ENCODE results near the gene STK32C. TPM values are rescaled to one million over a fixed set of nuclear protein-coding genes. Genes with fewer than 3 reads are reported as not detected.

STK32C gene
- polyA plus RNA-seq, 4 donors: 3.4 to 12.0 (median 7.0) TPM

- no peaks in the 10 kb centered on the region for H3K36me3 ChIP-seq (ENCODE audit: control insufficient read depth in 3 of 3, insufficient read depth in 2 of 3, low read depth in 1 of 3, low read length in 3 of 3)
- H3K27me3 ChIP-seq (ENCODE audit: control insufficient read depth in 3 of 3, insufficient read depth in 3 of 3, low read length in 3 of 3): no peaks in the 10 kb centered on the region
- FAIRE-seq (no peak), DNase-seq (no peak)
- H3K9me3 ChIP-seq (ENCODE audit: control insufficient read depth in 2 of 2, insufficient read depth in 1 of 2, low read depth in 1 of 2, low read length in 1 of 2): no peaks in the 10 kb centered on the region
- H3K27ac ChIP-seq (ENCODE audit: low read depth in 1 of 3, low read length in 2 of 3): no peak overlapping the region
- no peaks in the 10 kb centered on the region for H3K4me1 ChIP-seq (ENCODE audit: control insufficient read depth in 3 of 3, insufficient read depth in 2 of 3, low read depth in 1 of 3, low read length in 2 of 3)
- no peak overlapping the region for H3K4me3 ChIP-seq (ENCODE audit: low read depth in 1 of 3, low read length in 3 of 3)
- WGBS, 3 donors: 85 to 92% (median 90%) methylated on average over 26 to 27 of the region's 27 CpGs
These were observed 47.9 kb downstream of the STK32C start for GRCh38 chr10:132259702-132260482.

GRCh38 chr10:132258423-132258822 lies 49.3 kb downstream of the STK32C start:
- H3K27me3 ChIP-seq (ENCODE audit: control insufficient read depth in 3 of 3, insufficient read depth in 3 of 3, low read length in 3 of 3): no peaks in the 10 kb centered on the region
- H3K27ac ChIP-seq (ENCODE audit: low read depth in 1 of 3, low read length in 2 of 3): no peak overlapping the region
- WGBS, 3 donors: 84 to 91% (median 87%) methylated on average over 23 of the region's 23 CpGs
- H3K9me3 ChIP-seq (ENCODE audit: control insufficient read depth in 2 of 2, insufficient read depth in 1 of 2, low read depth in 1 of 2, low read length in 1 of 2): no peaks in the 10 kb centered on the region
- DNase-seq: no peak
- no peak overlapping the region for H3K4me3 ChIP-seq (ENCODE audit: low read depth in 1 of 3, low read length in 3 of 3)
- no peak for FAIRE-seq
- no peaks in the 10 kb centered on the region for H3K36me3 ChIP-seq (ENCODE audit: control insufficient read depth in 3 of 3, insufficient read depth in 2 of 3, low read depth in 1 of 3, low read length in 3 of 3)
- H3K4me1 ChIP-seq (ENCODE audit: control insufficient read depth in 3 of 3, insufficient read depth in 2 of 3, low read depth in 1 of 3, low read length in 2 of 3): no peaks in the 10 kb centered on the region

- Histone ChIP-seq H3K27me3 (ENCODE audit: control insufficient read depth in 3 of 3, insufficient read depth in 3 of 3, low read length in 3 of 3) (no peaks in the 10 kb centered on the region), H3K27ac (ENCODE audit: low read depth in 1 of 3, low read length in 2 of 3) (no peak overlapping the region), H3K4me3 (ENCODE audit: low read depth in 1 of 3, low read length in 3 of 3) (no peak overlapping the region), H3K4me1 (ENCODE audit: control insufficient read depth in 3 of 3, insufficient read depth in 2 of 3, low read depth in 1 of 3, low read length in 2 of 3) (no peaks in the 10 kb centered on the region), H3K36me3 (ENCODE audit: control insufficient read depth in 3 of 3, insufficient read depth in 2 of 3, low read depth in 1 of 3, low read length in 3 of 3) (no peaks in the 10 kb centered on the region), H3K9me3 (ENCODE audit: control insufficient read depth in 2 of 2, insufficient read depth in 1 of 2, low read depth in 1 of 2, low read length in 1 of 2) (no peaks in the 10 kb centered on the region)
- 80 to 89% (median 84%) methylated on average over 9 of the region's 9 CpGs for WGBS, 3 donors
- FAIRE-seq (no peak), DNase-seq (no peak)
These were observed 49.8 kb downstream of the STK32C start for GRCh38 chr10:132257907-132258306.

GRCh38 chr10:132257271-132257670 lies 50.5 kb downstream of the STK32C start:
- Histone ChIP-seq H3K4me3 (ENCODE audit: low read depth in 1 of 3, low read length in 3 of 3) (no peak overlapping the region), H3K27ac (ENCODE audit: low read depth in 1 of 3, low read length in 2 of 3) (no peak overlapping the region), H3K27me3 (ENCODE audit: control insufficient read depth in 3 of 3, insufficient read depth in 3 of 3, low read length in 3 of 3) (no peaks in the 10 kb centered on the region), H3K4me1 (ENCODE audit: control insufficient read depth in 3 of 3, insufficient read depth in 2 of 3, low read depth in 1 of 3, low read length in 2 of 3) (no peaks in the 10 kb centered on the region), H3K9me3 (ENCODE audit: control insufficient read depth in 2 of 2, insufficient read depth in 1 of 2, low read depth in 1 of 2, low read length in 1 of 2) (no peaks in the 10 kb centered on the region), H3K36me3 (ENCODE audit: control insufficient read depth in 3 of 3, insufficient read depth in 2 of 3, low read depth in 1 of 3, low read length in 3 of 3) (no peaks in the 10 kb centered on the region)
- no peak for FAIRE-seq
- WGBS, 3 donors: 53 to 72% (median 64%) methylated on average over 5 to 8 of the region's 8 CpGs
- DNase-seq: no peak

- WGBS, 3 donors: 33 to 73% (median 64%) methylated on average over 5 of the region's 5 CpGs
- Histone ChIP-seq H3K9me3 (ENCODE audit: control insufficient read depth in 2 of 2, insufficient read depth in 1 of 2, low read depth in 1 of 2, low read length in 1 of 2) (no peaks in the 10 kb centered on the region), H3K27ac (ENCODE audit: low read depth in 1 of 3, low read length in 2 of 3) (no peak overlapping the region), H3K36me3 (ENCODE audit: control insufficient read depth in 3 of 3, insufficient read depth in 2 of 3, low read depth in 1 of 3, low read length in 3 of 3) (no peaks in the 10 kb centered on the region), H3K4me3 (ENCODE audit: low read depth in 1 of 3, low read length in 3 of 3) (no peak overlapping the region), H3K27me3 (ENCODE audit: control insufficient read depth in 3 of 3, insufficient read depth in 3 of 3, low read length in 3 of 3) (no peaks in the 10 kb centered on the region), H3K4me1 (ENCODE audit: control insufficient read depth in 3 of 3, insufficient read depth in 2 of 3, low read depth in 1 of 3, low read length in 2 of 3) (no peaks in the 10 kb centered on the region)
- FAIRE-seq (no peak), DNase-seq (no peak)
These were observed 50.9 kb downstream of the STK32C start for GRCh38 chr10:132256866-132257265.

- Histone ChIP-seq H3K9me3 (ENCODE audit: control insufficient read depth in 2 of 2, insufficient read depth in 1 of 2, low read depth in 1 of 2, low read length in 1 of 2) (no peaks in the 10 kb centered on the region), H3K27ac (ENCODE audit: low read depth in 1 of 3, low read length in 2 of 3) (no peak overlapping the region), H3K4me1 (ENCODE audit: control insufficient read depth in 3 of 3, insufficient read depth in 2 of 3, low read depth in 1 of 3, low read length in 2 of 3) (no peaks in the 10 kb centered on the region), H3K36me3 (ENCODE audit: control insufficient read depth in 3 of 3, insufficient read depth in 2 of 3, low read depth in 1 of 3, low read length in 3 of 3) (no peaks in the 10 kb centered on the region), H3K4me3 (ENCODE audit: low read depth in 1 of 3, low read length in 3 of 3) (no peak overlapping the region), H3K27me3 (ENCODE audit: control insufficient read depth in 3 of 3, insufficient read depth in 3 of 3, low read length in 3 of 3) (no peaks in the 10 kb centered on the region)
- DNase-seq: no peak
- 68 to 76% (median 70%) methylated on average over 23 of the region's 23 CpGs for WGBS, 3 donors
- FAIRE-seq: no peak
These were observed 52.0 kb downstream of the STK32C start for GRCh38 chr10:132255489-132256344.

GRCh38 chr10:132254841-132255240 lies 52.9 kb downstream of the STK32C start:
- Histone ChIP-seq H3K4me3 (ENCODE audit: low read depth in 1 of 3, low read length in 3 of 3) (no peak overlapping the region), H3K27ac (ENCODE audit: low read depth in 1 of 3, low read length in 2 of 3) (no peak overlapping the region), H3K36me3 (ENCODE audit: control insufficient read depth in 3 of 3, insufficient read depth in 2 of 3, low read depth in 1 of 3, low read length in 3 of 3) (no peaks in the 10 kb centered on the region), H3K27me3 (ENCODE audit: control insufficient read depth in 3 of 3, insufficient read depth in 3 of 3, low read length in 3 of 3) (no peaks in the 10 kb centered on the region), H3K4me1 (ENCODE audit: control insufficient read depth in 3 of 3, insufficient read depth in 2 of 3, low read depth in 1 of 3, low read length in 2 of 3) (no peaks in the 10 kb centered on the region), H3K9me3 (ENCODE audit: control insufficient read depth in 2 of 2, insufficient read depth in 1 of 2, low read depth in 1 of 2, low read length in 1 of 2) (no peaks in the 10 kb centered on the region)
- WGBS, 3 donors: 66 to 78% (median 69%) methylated on average over 14 of the region's 14 CpGs
- DNase-seq (no peak), FAIRE-seq (no peak)

- Histone ChIP-seq H3K27me3 (ENCODE audit: control insufficient read depth in 3 of 3, insufficient read depth in 3 of 3, low read length in 3 of 3) (no peaks in the 10 kb centered on the region), H3K4me3 (ENCODE audit: low read depth in 1 of 3, low read length in 3 of 3) (no peak overlapping the region), H3K36me3 (ENCODE audit: control insufficient read depth in 3 of 3, insufficient read depth in 2 of 3, low read depth in 1 of 3, low read length in 3 of 3) (no peaks in the 10 kb centered on the region), H3K9me3 (ENCODE audit: control insufficient read depth in 2 of 2, insufficient read depth in 1 of 2, low read depth in 1 of 2, low read length in 1 of 2) (no peaks in the 10 kb centered on the region), H3K27ac (ENCODE audit: low read depth in 1 of 3, low read length in 2 of 3) (no peak overlapping the region), H3K4me1 (ENCODE audit: control insufficient read depth in 3 of 3, insufficient read depth in 2 of 3, low read depth in 1 of 3, low read length in 2 of 3) (peaks cover 0 to 5% (median 0%) of the 10 kb centered on the region in 3 donors)
- DNase-seq (no peak), FAIRE-seq (no peak)
- 46 to 59% (median 56%) methylated on average over 18 to 19 of the region's 19 CpGs for WGBS, 3 donors
These were observed 54.6 kb downstream of the STK32C start for GRCh38 chr10:132253092-132253687.

Data from small intestine (tissue), 7 donors.